Pancreas (tissue), 10 donors: ENCODE data around the gene TRIOBP. TPM values are rescaled to one million over a fixed set of nuclear protein-coding genes. Genes with fewer than 3 reads are reported as not detected.

ENCODE experiments used
- ATAC-seq, 4 donors: fragments of 200-7000 bp; cut with Tn5 transposase; one replicate each; pipeline versions ENCODE4 v1.8.0 to v1.9.1; 2020; ENCODE audit warnings: mild to moderate bottlenecking in 4 of 4, moderate library complexity in 4 of 4
- DNase-seq, 6 donors: peaks; one replicate each; pipeline ENCODE4 v3.0.0-alpha.2; 2020
- FAIRE-seq: peaks from 2 replicates; lab custom pipeline; 2012; peaks lifted over from hg19 to GRCh38; lab: Jason Lieb, UNC
- H3K27ac ChIP-seq, 4 donors: fragments of 200-600 bp; sonication (generic); 1 replicate in 3 of 4; 2 replicates in 1 of 4; pipeline versions ENCODE4 v1.5.0 to v1.8.0; 2020
- H3K27me3 ChIP-seq, 4 donors: fragments of 200-600 bp; one replicate each; pipeline ENCODE4 v1.8.0; 2021
- H3K36me3 ChIP-seq, 3 donors: fragments of 200-600 bp; sonication (generic) in 1 of 3; one replicate each; pipeline versions ENCODE4 v1.5.0 to v1.8.0; 2020 to 2021
- H3K4me1 ChIP-seq, 3 donors: fragments of 200-600 bp; one replicate each; pipeline ENCODE4 v1.8.0; 2021
- H3K4me3 ChIP-seq, 4 donors: fragments of 200-600 bp; sonication (generic) in 2 of 4; one replicate each; pipeline versions ENCODE4 v1.5.0 to v1.8.0; 2020 to 2021
- H3K9me3 ChIP-seq, 4 donors: fragments of 200-600 bp; one replicate each; pipeline ENCODE4 v1.8.0; 2021
- WGBS, 2 donors: extraction: QIAGEN DNeasy Blood & Tissue Kit; methylation state at CpG; one replicate each; pipeline ENCODE4 v1.1.7; 2013; 5-methylcytosine and 5-hydroxymethylcytosine counted together
- intact Hi-C, 3 donors: fragments of 100-400 bp; cut with DNase I; formaldehyde crosslinking; loops; one replicate each; pipeline versions ENCODE4 v1.11.1 to v1.14.2; 2022
- polyA plus RNA-seq, 2 donors: library from polyadenylated mRNA; stranded (reverse); fragments of 200-250 nt; gene quantifications; one replicate each; pipeline ENCODE4 v1.2.3, GENCODE V29; 2013
- total RNA-seq, 6 donors: library from RNA; stranded (reverse); fragmentation: NEBNext Ultra II Directional in 4 of 6; extraction: Animal tissue kit (Norgen Biotek cat#: 25700) in 4 of 6; gene quantifications; one replicate each; pipeline versions ENCODE4 v1.2.1 to v1.2.4, GENCODE V29; 2021 to 2023
- TF ChIP-seq, protein P1 (sequence below), 4 donors: fragments of 200-600 bp; sonication (generic) in 3 of 4; IDR thresholded peaks; one replicate each; pipeline versions ENCODE4 v1.5.0 to v1.8.0; 2021; ENCODE audit warnings: antibody characterized with exemption in 4 of 4
- donor health status: healthy with polysubstance abuse.
- donor health status: DM: no; HTN: no; CAD: no; lungs with moderate emphysema.
- donor health status: DM: no; HTN: no; CAD: no.
- donor health status: control.
- donor health status: control.
- donor health status: Bipolar disorder and iron deficiency.
- donor health status: DM: yes; HTN: yes; CAD: no.
- donor health status: DM: no; HTN: no; CAD: no.
- donor health status: DM: no; HTN: no; CAD: no.
- donor health status: DM: yes; HTN: yes; CAD: no.

TRIOBP gene
- total and polyA plus RNA-seq, 8 donors: 17.4 to 36.6 (median 24.1) TPM

DNA sequence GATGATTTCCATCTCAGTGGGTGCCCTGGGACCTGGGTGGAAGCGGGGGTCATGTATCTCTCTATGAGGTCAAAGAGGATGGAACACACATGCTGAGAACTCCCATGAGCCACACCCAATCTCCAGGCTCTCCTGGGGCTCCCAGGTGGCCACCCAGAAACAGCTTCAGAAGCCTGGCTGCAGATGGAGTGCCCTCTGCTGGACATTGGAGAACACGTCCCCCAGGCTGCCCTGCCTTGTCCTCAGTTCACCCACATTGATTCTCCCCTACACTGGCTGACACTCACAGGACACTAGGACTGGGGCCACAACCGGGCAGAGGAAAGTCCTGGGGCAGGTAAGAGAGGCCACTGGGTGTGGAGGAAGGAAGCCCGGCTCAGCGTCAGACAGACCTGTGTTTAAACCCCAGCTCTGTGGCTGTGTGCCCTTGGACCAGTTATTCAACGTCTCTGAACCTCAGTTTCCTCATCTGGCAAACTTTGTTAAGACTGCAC lies 15.2 kb upstream of the TRIOBP start:
- no peak for FAIRE-seq
- WGBS, 2 donors: 8 to 11% methylated on average over 6 of the region's 6 CpGs
- H3K4me3 ChIP-seq: no peak overlapping the region
- peaks cover 0 to 7% (median 0%) of the 10 kb centered on the region in 3 donors for H3K4me1 ChIP-seq
- no peaks in the 10 kb centered on the region for H3K9me3 ChIP-seq
- peak; percentile 65 to 87 (median 82) for DNase-seq
- H3K36me3 ChIP-seq: no peaks in the 10 kb centered on the region
- TF ChIP-seq, protein P1, sequence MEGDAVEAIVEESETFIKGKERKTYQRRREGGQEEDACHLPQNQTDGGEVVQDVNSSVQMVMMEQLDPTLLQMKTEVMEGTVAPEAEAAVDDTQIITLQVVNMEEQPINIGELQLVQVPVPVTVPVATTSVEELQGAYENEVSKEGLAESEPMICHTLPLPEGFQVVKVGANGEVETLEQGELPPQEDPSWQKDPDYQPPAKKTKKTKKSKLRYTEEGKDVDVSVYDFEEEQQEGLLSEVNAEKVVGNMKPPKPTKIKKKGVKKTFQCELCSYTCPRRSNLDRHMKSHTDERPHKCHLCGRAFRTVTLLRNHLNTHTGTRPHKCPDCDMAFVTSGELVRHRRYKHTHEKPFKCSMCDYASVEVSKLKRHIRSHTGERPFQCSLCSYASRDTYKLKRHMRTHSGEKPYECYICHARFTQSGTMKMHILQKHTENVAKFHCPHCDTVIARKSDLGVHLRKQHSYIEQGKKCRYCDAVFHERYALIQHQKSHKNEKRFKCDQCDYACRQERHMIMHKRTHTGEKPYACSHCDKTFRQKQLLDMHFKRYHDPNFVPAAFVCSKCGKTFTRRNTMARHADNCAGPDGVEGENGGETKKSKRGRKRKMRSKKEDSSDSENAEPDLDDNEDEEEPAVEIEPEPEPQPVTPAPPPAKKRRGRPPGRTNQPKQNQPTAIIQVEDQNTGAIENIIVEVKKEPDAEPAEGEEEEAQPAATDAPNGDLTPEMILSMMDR (IDR thresholded peaks at IDR 0.05): peak; percentile 78 to 87 (median 80)
- H3K27ac ChIP-seq: no peak overlapping the region
- intact Hi-C loops: loop anchor here in 1 of 3 donors (5.0 to 10.0 kb wide), 2 partner anchors 39 to 137 kb away; no protein-coding TSS in a partner anchor
- ATAC-seq: peak; percentile 61 to 69 (median 64)
- H3K27me3 ChIP-seq: no peaks in the 10 kb centered on the region

DNA sequence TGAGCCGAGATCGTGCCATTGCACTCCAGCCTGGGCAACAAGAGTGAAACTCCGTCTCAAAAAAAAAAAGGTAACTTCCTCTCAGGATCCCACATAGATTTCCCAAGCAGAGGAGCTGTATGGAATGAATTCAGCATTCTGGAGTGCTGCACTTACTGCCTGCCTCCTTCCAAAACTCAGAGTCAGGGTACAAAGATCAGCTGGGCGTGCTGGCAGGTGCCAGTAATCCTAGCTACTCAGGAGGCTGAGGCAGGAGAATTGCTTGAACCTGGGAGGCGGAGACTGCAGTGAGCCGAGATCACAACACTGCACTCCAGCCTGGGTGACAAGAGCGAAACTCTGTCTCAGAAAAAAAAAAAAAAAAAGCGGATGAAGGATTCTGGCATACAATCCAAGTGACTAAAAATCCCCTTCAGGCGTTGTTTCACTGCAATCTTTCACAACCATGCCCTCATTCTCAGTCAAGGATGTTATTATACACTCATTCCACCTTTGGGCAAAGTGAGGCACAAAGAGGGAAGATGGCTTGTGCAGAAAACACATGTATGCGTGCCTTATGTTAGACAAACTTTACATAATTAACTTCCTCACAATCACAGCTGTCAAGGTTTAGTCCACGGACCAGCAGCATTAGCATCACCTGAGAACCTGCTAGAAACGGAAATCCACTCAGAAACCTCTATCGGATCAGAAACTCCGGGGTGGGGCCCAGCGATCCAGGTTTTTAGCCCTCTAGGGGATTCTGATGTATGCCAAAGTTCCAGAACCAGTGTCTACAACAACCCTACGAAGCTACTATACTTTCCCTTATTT lies 11.8 kb upstream of the TRIOBP start:
- ATAC-seq: no peak
- WGBS, 2 donors: 60 to 70% methylated on average over 16 of the region's 16 CpGs
- no peak overlapping the region for H3K4me3 ChIP-seq
- TF ChIP-seq, protein P1 (IDR thresholded peaks at IDR 0.05): no peak
- intact Hi-C loops: loop anchor here in 1 of 3 donors (5.0 to 10.0 kb wide), 2 partner anchors 43 to 140 kb away; no protein-coding TSS in a partner anchor
- H3K36me3 ChIP-seq: peaks cover 0 to 8% (median 0%) of the 10 kb centered on the region in 3 donors
- no peak for DNase-seq
- H3K9me3 ChIP-seq: no peaks in the 10 kb centered on the region
- no peak overlapping the region for H3K27ac ChIP-seq
- no peak for FAIRE-seq
- no peaks in the 10 kb centered on the region for H3K27me3 ChIP-seq
- H3K4me1 ChIP-seq: peaks cover 0 to 7% (median 0%) of the 10 kb centered on the region in 3 donors

DNA sequence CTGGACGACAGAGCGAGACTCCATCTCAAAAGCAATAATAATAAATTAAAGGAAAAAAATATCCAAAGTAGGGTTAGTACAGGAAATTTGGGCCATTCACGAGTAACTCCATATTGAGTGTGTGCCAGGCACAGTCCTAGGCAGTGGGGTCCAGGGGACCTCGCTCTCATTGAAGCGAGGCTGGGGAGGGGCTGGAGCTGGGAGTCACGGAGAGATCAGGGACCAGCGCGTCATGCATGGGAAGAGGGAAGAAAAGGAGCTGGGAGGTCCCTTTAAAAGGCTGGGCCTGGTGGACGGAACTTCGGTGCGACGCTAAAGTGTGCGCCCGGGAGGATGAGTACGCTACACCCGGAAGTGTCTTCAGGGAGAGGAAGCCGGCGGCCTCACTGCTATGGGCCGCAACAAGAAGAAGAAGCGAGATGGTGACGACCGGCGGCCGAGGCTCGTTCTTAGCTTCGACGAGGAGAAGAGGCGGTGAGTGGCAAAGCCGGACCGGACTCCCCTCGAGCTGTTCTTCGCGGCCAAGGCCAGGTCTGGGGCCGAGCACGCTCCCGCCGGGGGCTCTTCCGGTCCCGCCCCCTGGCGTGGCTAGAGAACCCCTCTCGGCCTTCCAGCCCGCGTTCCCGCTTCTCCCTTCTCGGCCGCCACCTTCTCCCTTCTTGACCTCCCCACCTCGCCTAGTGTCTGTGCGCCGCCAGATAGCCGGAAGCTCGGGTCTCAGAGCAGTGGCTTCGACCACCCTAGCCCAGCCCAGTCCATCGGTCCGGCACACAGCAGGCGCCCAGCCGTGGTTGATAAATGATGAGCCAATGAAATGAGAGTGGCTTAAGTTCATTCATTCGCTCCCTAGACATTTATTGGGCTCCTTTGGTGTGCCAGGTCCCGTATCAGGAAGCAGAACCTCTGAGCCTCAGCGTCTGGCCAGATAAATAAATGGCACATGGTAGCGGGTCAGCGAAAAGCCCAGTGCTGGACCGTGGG lies 10.6 kb upstream of the TRIOBP start, which contains the start of gene NOL12:
Gene NOL12 (plus strand): TSS at position 342 of the 981 bp plus-strand sequence. CDS start 50 bp downstream, at position 392.
- peaks cover 0 to 7% (median 0%) of the 10 kb centered on the region in 3 donors for H3K4me1 ChIP-seq
- H3K27ac ChIP-seq: peak within 1 kb of the TSS; percentile 24 to 71 (median 65)
- H3K4me3 ChIP-seq: peak within 1 kb of the TSS; percentile 70 to 94 (median 85)
- peaks cover 0 to 20% (median 3%) of the 10 kb centered on the region in 3 donors for H3K36me3 ChIP-seq
- H3K27me3 ChIP-seq: no peaks in the 10 kb centered on the region
- intact Hi-C loops: loop anchor here in 1 of 3 donors (10.0 kb wide), 1 partner anchor 141 kb away; no protein-coding TSS in a partner anchor
- TF ChIP-seq, protein P1 (IDR thresholded peaks at IDR 0.05): no peak
- WGBS, 2 donors: 1 to 2% methylated on average over 61 to 62 of the region's 62 CpGs
- FAIRE-seq (no peak), DNase-seq (peak; percentile 79 to 93 (median 82)), ATAC-seq (peak; percentile 93 to 96 (median 96))
- no peaks in the 10 kb centered on the region for H3K9me3 ChIP-seq

DNA sequence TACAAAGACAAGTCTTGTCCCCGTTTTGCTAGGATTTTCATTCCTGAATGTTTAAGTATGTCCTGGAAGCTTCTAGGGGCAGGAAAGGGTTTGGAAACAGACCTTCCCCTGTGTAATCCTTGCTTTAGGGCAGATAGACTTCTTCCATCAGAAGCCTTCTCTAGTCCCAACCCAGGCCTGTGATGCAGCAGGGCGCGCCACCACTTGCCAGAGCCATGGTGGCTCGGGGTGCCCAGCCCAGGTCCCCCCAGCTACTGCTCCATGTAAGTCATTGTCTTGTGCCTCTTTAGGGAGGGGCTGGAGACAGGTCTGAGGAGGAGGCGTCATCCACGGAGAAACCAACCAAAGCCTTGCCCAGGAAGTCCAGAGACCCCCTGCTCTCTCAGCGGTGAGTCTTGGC lies 6.4 kb upstream of the TRIOBP start:
- no peak for DNase-seq
- TF ChIP-seq, protein P1 (IDR thresholded peaks at IDR 0.05): no peak
- no peak for FAIRE-seq
- Histone ChIP-seq H3K27me3 (no peaks in the 10 kb centered on the region), H3K4me1 (peaks cover 0 to 7% (median 0%) of the 10 kb centered on the region in 3 donors), H3K36me3 (peaks cover 0 to 34% (median 6%) of the 10 kb centered on the region in 3 donors), H3K4me3 (no peak overlapping the region), H3K9me3 (no peaks in the 10 kb centered on the region), H3K27ac (no peak overlapping the region)
- intact Hi-C loops: no loop called here
- 87 to 93% methylated on average over 7 of the region's 7 CpGs for WGBS, 2 donors
- ATAC-seq: no peak
